ENCODE measurements around the gene TMEM131. TPM values are rescaled to one million over a fixed set of nuclear protein-coding genes. Genes with fewer than 3 reads are reported as not detected.
"Not testable (repeated sequence)": the region's sequence is repeated elsewhere in the genome, so short reads cannot be mapped to it uniquely, and the experiment has no call there.

Gene TMEM131, protein sequence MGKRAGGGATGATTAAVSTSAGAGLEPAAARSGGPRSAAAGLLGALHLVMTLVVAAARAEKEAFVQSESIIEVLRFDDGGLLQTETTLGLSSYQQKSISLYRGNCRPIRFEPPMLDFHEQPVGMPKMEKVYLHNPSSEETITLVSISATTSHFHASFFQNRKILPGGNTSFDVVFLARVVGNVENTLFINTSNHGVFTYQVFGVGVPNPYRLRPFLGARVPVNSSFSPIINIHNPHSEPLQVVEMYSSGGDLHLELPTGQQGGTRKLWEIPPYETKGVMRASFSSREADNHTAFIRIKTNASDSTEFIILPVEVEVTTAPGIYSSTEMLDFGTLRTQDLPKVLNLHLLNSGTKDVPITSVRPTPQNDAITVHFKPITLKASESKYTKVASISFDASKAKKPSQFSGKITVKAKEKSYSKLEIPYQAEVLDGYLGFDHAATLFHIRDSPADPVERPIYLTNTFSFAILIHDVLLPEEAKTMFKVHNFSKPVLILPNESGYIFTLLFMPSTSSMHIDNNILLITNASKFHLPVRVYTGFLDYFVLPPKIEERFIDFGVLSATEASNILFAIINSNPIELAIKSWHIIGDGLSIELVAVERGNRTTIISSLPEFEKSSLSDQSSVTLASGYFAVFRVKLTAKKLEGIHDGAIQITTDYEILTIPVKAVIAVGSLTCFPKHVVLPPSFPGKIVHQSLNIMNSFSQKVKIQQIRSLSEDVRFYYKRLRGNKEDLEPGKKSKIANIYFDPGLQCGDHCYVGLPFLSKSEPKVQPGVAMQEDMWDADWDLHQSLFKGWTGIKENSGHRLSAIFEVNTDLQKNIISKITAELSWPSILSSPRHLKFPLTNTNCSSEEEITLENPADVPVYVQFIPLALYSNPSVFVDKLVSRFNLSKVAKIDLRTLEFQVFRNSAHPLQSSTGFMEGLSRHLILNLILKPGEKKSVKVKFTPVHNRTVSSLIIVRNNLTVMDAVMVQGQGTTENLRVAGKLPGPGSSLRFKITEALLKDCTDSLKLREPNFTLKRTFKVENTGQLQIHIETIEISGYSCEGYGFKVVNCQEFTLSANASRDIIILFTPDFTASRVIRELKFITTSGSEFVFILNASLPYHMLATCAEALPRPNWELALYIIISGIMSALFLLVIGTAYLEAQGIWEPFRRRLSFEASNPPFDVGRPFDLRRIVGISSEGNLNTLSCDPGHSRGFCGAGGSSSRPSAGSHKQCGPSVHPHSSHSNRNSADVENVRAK (N-terminal part only)
- total RNA-seq = 10 to 100 TPM; 41.1 to 44.6 TPM

DNA sequence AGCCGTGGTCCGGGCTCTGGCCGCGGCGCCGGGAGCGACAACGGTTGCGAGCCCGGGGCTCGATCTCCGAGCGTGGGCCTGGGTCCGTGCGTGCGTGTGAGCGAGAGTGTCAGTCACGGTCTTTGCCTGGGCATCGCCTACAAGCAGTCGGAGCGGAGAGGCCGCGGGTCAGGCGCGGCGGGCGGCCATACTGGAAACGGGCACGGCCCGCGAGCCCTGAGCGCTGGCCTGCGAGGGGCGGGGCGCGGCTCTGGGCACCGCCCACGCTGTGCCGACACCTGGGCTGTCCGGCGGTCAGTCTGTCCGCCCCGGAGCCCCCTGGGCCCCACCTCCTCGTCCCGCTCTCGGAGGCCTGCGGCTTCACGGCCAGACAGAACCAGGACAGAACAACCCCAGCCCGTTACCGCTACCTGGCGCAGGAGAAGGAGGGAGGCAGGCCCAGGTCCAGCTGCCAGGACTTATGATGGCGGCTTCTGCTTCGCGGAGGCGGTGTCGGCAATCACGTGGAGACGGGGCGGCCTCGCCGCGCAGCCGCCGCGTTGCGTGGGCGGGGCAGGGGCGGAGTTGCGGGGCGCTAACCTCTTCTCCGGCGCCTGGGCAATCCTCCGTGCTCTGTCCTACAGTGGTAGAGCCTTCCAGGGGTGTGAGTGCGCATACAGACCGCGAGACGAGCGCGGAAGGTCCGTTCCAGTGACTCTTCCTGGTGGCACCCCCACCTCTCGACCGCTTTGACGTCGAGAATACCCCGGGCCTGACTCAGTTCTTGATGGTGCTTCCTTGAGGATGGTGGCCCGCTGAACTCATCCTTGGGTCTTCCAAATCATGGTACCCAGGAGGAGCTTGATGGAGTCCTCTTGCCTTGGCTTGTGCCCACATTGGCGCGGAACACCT is at the start of gene TMEM131:
Gene TMEM131, minus strand, starts transcription at position 215 of the 891 bp plus-strand sequence. CDS start 286 bp downstream, outside the sequence.
- Mint-ChIP-seq H3K9me3 (no peaks in the 10 kb centered on the region), H3K36me3 (peaks cover 2% of the 10 kb centered on the region), H3K4me1 (peaks cover 22% of the 10 kb centered on the region), H3K27me3 (no peaks in the 10 kb centered on the region), H3K27ac (peak within 1 kb of the TSS; percentile 90), H3K4me3 (peak within 1 kb of the TSS; percentile 95)
- ATAC-seq (ENCODE audit: low read depth) (peak; percentile 90), DNase-seq (peak; percentile 98)
- POLR2A ChIA-PET = interaction anchor here (0.6 kb wide), 1 partner anchor 264 kb away, joined by 3 read pairs; no protein-coding TSS in a partner anchor

DNA sequence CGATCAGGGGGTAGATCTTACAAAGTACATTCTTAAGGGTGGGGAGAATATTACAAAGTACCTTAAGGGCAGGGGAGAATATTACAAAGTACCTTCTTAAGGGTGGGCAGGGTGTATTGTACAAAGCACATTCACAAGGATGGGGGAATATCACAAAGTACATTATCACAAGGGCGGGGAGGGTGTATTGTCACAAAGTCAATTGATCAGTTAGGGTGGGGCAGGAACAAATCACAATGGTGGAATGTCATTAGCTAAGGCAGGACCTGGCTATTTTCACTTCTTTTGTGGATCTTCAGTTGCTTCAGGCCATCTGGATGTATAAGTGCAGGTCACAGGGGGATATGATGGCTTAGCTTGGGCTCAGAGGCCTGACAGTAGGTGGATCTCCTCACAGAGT is 49.0 kb upstream of the TMEM131 start:
- ATAC-seq (ENCODE audit: low read depth); H3K27ac Mint-ChIP-seq; DNase-seq; H3K4me1 Mint-ChIP-seq; H3K36me3 Mint-ChIP-seq; H3K4me3 Mint-ChIP-seq; H3K27me3 Mint-ChIP-seq; POLR2A ChIA-PET: not testable (repeated sequence)
- peaks cover 21% of the 10 kb centered on the region for H3K9me3 Mint-ChIP-seq

DNA sequence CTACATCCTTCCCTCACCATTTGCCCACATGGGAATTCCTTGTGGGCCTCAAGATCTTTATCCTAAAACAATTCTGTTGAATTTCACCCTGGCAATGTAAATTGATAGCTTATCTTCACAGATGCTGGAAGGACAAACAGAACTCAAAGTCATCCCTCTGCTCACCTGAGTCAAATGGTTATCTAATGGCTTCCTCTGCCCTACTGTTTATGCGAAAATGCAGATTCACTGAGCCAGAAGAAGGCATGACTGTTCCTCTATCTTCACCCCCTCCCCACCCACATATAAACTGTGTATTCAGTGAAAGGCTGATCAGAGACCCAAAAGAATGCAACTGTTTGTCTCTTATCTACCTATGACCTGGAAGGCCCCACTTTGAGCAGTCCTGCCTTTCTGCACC is 47.4 kb upstream of the TMEM131 start:
- POLR2A ChIA-PET = no interaction called here
- Mint-ChIP-seq H3K27ac (no peak overlapping the region), H3K27me3 (peaks cover 2% of the 10 kb centered on the region), H3K9me3 (peaks cover 21% of the 10 kb centered on the region), H3K4me3 (no peak overlapping the region), H3K36me3 (peaks cover 4% of the 10 kb centered on the region), H3K4me1 (no peaks in the 10 kb centered on the region)
- DNase-seq (no peak), ATAC-seq (ENCODE audit: low read depth) (no peak)

DNA sequence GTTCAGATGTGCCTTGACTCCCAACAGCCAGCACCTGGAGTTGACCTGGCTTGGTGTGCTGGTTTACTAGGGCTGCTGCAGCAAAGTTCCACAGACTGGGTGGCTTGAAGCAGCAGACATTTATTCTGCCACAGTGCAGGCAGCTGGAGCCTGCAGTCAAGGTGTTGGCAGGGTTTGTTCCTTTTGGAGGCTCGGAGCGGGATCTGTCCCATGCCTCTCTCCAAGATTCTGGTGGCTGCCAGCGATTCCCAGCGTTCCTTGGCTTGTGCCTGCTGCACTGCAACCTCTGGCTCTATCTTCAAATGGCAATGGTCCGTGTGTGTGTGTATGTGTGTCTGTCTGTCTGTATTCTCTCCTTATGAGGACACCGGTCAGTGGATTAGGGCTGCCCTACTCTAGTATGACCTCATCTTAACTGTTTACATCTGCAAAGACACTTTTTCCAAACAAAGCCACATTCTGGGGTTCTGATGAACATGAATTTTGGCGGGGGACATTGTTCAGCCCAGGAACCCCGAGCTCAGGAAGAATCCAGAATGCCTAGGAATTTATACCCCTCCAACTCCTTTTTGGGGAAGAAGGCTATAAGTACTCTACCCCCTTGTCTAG is 44.7 kb upstream of the TMEM131 start:
- Mint-ChIP-seq H3K27ac (no peak overlapping the region), H3K27me3 (peaks cover 7% of the 10 kb centered on the region), H3K9me3 (peaks cover 18% of the 10 kb centered on the region), H3K36me3 (peaks cover 3% of the 10 kb centered on the region), H3K4me3 (no peak overlapping the region), H3K4me1 (no peaks in the 10 kb centered on the region)
- DNase-seq (no peak), ATAC-seq (ENCODE audit: low read depth) (no peak)
- POLR2A ChIA-PET = no interaction called here

DNA sequence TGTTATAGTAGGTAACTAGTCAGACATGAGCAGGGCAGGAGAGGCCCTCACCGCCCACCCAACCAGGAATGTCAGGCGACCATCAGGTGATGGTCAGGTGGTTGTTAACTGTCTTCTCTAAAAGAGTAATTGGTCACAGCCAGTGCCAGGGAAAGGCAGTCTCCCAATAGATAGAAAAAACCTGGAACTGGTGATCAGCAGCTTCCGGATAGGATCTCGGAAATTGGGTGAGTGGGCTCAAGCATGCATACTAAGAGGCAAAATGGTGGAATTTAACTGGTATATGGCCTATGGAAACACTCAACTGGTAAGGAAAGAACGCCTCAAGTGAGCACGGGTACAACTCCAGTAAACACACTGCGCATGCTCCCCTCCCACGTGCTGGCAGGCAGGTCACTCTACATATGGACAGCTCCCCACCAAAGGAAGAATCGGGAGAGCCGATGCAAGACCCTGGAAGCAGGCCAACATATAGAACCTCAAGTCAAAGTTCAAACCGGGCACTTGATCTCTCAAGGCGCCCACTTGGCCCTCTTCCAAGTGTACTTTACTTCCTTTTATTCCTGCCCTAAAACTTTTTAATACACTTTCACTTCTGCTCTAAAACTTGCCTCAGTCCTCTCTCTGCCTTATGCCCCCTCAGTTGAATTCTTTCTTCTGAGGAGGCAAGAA is 43.5 kb upstream of the TMEM131 start:
- ATAC-seq (ENCODE audit: low read depth) (no peak), DNase-seq (no peak)
- H3K27ac Mint-ChIP-seq = no peak overlapping the region
- H3K27me3 Mint-ChIP-seq = peaks cover 8% of the 10 kb centered on the region
- no peak overlapping the region for H3K4me3 Mint-ChIP-seq
- no peaks in the 10 kb centered on the region for H3K36me3 Mint-ChIP-seq
- H3K9me3 Mint-ChIP-seq = peaks cover 7% of the 10 kb centered on the region
- H3K4me1 Mint-ChIP-seq = no peaks in the 10 kb centered on the region
- POLR2A ChIA-PET = no interaction called here

DNA sequence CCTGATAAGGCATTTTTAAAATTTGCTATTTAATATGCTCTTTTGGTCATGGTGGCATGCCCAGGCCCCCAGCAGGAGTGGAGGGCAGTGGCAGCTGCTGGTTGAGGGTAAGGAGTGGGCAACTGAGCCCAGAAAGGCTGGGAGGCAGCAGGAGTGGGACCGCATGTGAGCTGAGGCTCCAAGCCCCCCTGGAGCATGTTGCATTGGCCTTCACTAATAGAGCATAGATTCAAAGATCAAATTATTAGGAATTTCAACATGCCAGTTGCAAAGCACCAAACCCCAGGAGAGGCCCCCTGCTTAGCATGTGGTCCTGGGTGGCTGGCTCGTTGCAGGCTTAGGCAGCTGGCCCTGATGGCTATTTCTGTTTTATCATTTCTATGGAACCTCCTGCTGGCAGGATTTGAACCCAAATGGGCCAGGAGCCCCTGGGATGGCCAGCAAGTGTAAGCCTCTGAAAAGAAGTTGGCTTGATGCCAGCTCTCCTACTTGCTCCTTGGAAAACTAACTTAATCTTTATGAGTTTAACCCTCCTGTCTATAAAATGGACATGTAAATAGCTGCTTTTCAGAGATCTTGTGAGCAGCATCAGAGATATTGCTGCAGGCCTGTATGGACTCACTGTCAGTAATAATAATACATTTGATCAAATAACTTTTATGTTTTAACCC is 42.1 kb upstream of the TMEM131 start:
- Mint-ChIP-seq H3K27ac (no peak overlapping the region), H3K27me3 (peaks cover 5% of the 10 kb centered on the region), H3K4me3 (no peak overlapping the region), H3K4me1 (no peaks in the 10 kb centered on the region), H3K36me3 (no peaks in the 10 kb centered on the region), H3K9me3 (peaks cover 3% of the 10 kb centered on the region)
- no peak for DNase-seq
- POLR2A ChIA-PET = no interaction called here
- no peak for ATAC-seq (ENCODE audit: low read depth)

DNA sequence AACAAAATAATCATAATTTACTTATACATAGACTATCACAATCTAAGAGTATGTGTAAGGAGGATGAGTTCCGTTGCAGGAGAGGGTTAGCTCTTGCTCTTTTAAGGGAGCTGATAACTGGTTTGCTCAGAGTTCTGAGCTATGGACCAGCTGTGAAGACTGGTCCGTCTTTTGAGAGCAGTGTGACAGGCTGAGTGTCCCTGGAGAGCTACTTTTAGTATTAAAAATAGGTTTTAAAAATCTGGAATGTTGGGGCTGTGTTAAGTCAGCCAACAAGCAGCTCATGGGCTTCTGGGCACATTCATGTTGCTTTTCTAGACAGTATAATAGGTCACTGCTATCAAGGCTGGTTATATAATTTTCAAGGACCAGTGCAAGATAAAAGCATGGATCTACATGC is 41.5 kb upstream of the TMEM131 start:
- Mint-ChIP-seq H3K27ac (no peak overlapping the region), H3K9me3 (peaks cover 3% of the 10 kb centered on the region), H3K36me3 (no peaks in the 10 kb centered on the region), H3K4me1 (no peaks in the 10 kb centered on the region), H3K27me3 (peaks cover 5% of the 10 kb centered on the region), H3K4me3 (no peak overlapping the region)
- POLR2A ChIA-PET = no interaction called here
- DNase-seq (no peak), ATAC-seq (ENCODE audit: low read depth) (no peak)

DNA sequence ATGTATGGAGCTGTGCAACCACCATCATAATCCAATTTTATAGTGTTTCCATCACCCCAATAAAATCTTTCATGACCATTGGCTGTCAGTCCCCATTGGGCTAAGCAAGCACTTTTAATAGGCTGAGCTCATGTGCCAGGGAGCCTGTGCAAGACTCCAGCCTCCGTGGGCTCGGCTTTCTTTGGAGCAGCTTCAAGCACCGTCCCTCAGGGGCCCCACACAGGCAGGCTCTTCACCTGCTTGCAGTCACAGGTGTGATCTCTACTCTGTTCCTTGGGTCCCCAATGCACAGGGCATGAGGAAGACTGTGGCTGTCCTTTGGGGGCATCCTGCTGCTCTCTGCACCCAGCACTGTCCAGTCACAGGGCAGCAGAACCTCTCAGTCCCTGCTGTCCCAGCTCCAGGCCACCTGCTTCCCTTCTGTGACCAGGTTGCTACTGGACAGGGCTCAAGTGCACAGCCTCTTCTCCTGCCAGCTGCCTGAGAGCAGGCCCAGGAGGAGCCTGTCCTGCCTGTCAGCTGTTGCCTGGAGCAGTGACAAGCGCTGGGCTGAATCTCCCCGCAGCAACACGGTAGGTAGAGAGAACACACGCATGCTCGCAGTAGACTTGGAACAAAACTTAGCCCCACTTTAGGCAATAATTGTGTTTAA is 40.7 kb upstream of the TMEM131 start:
- H3K36me3 Mint-ChIP-seq = no peaks in the 10 kb centered on the region
- H3K4me1 Mint-ChIP-seq = no peaks in the 10 kb centered on the region
- no peak overlapping the region for H3K27ac Mint-ChIP-seq
- DNase-seq (no peak), ATAC-seq (ENCODE audit: low read depth) (no peak)
- peaks cover 5% of the 10 kb centered on the region for H3K27me3 Mint-ChIP-seq
- H3K9me3 Mint-ChIP-seq = peaks cover 1% of the 10 kb centered on the region
- POLR2A ChIA-PET = no interaction called here
- no peak overlapping the region for H3K4me3 Mint-ChIP-seq

DNA sequence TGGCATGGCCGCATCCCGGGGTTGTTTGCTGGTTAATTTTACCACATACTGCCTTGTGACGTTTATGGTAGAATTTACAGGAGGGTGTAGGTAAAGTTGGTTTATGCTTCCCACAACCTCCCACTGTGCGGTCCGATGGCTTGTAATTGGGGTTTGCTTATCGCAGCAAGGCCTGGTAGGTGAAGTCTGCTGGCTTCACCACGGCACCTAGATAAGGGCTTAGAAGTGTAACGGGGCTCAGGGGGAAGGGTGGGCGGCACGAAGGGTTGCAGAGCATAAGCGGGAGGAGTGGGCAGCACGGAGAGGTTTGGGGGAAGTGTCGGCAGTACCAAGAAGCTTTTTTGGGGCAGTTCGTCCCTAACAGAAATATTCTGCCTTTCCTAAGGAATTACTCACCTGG is 39.0 kb upstream of the TMEM131 start:
- no peaks in the 10 kb centered on the region for H3K4me1 Mint-ChIP-seq
- no peak overlapping the region for H3K4me3 Mint-ChIP-seq
- no peak for ATAC-seq (ENCODE audit: low read depth)
- no peak overlapping the region for H3K27ac Mint-ChIP-seq
- POLR2A ChIA-PET = no interaction called here
- DNase-seq = no peak
- H3K9me3 Mint-ChIP-seq = no peaks in the 10 kb centered on the region
- peaks cover 5% of the 10 kb centered on the region for H3K27me3 Mint-ChIP-seq
- no peaks in the 10 kb centered on the region for H3K36me3 Mint-ChIP-seq

DNA sequence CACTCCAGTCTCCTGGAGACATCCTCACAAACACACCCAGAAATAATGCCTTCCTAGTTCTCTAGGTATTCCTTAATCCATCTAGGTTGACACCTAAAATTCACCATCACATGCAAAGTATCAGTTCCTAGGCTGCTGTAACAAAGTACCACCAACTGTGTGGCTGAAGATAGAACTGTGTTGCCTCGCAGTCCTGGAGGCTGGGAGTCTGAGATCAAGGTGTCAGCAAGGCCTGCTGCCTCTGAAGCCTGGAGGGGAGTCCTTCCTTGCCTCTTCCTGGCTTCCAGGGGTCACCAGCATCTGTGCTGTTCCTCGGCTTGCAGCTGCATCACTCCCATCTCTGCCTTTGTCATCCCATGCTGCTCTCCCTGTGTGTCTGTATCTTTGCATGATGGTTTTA is 36.3 kb upstream of the TMEM131 start:
- no peak overlapping the region for H3K4me3 Mint-ChIP-seq
- no peaks in the 10 kb centered on the region for H3K36me3 Mint-ChIP-seq
- no peak overlapping the region for H3K27ac Mint-ChIP-seq
- DNase-seq (no peak), ATAC-seq (ENCODE audit: low read depth) (no peak)
- H3K27me3 Mint-ChIP-seq = peaks cover 5% of the 10 kb centered on the region
- POLR2A ChIA-PET = no interaction called here
- no peaks in the 10 kb centered on the region for H3K9me3 Mint-ChIP-seq
- H3K4me1 Mint-ChIP-seq = peaks cover 12% of the 10 kb centered on the region

DNA sequence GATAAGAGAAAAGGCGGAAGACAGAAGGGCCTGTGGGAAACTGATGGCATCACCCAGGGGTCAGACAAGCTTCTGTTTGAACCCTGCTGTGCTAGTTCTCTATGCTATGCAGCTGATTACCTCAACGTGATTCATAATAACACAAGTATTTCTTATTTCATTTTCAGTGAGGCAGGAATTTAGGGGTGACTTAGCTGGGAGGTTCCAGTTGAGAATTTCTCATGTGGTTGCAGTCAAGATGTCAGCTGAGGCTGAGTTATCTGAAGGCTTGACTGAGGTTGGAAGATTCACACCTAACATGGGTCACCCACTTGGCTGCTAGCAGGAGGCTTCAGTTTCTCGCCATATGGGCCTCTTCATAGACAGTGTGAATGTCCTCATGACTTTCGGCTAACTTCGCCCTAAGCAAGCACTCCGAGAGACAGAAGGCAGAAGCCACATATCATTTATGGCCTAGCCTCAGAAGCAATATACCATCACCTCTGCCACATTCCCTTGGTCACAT is 34.0 kb upstream of the TMEM131 start:
- POLR2A ChIA-PET = no interaction called here
- DNase-seq (no peak), ATAC-seq (ENCODE audit: low read depth) (no peak)
- peaks cover 29% of the 10 kb centered on the region for H3K4me1 Mint-ChIP-seq
- no peaks in the 10 kb centered on the region for H3K9me3 Mint-ChIP-seq
- peaks cover 2% of the 10 kb centered on the region for H3K27me3 Mint-ChIP-seq
- no peaks in the 10 kb centered on the region for H3K36me3 Mint-ChIP-seq
- no peak overlapping the region for H3K27ac Mint-ChIP-seq
- no peak overlapping the region for H3K4me3 Mint-ChIP-seq

Data from activated naive CD8-positive, alpha-beta T cell treated with anti-CD3 and anti-CD28 coated beads, Interleukin-2, amount 10 ng/mL, durations not matched to agents 7 days and 5 days (primary cell).